ENCODE results near the gene TXNDC5.

TXNDC5 gene

GRCh38 chr6:7910654-7911344 lies at the start of gene TXNDC5:
Gene TXNDC5, minus strand, starts transcription at chr6:7910788. Its CDS starts 12 bp downstream, at chr6:7910776.
- TF ChIP-seq GATA2 (IDR thresholded peaks at IDR 0.05; ENCODE audit: low read depth, low read length): no peak
- no peak for TF ChIP-seq GATA3 (IDR thresholded peaks at IDR 0.05; ENCODE audit: low read depth, low read length)

DNA sequence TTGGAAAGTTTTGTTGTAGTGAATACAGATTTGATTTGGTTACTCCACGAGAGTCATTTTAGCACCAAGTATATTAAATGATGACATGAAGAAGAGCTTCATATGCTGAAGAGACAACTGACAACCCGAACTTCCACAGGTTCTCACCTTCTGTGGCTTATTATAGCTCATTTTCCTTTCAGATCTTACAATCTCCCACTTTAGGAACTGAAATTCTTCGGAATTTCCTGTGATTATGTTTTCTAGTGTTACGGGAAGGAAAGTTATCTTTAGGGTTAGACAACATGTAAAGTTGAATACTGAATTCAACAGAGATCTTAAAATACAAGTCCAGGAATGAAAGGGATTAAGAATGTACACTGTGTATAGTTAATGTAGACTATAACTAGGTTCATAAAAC lies 49.6 kb upstream of the TXNDC5 start:
- TF ChIP-seq GATA2 (IDR thresholded peaks at IDR 0.05; ENCODE audit: low read depth, low read length): no peak

GRCh38 chr6:7959453-7959852 lies 48.9 kb upstream of the TXNDC5 start:
- no peak for TF ChIP-seq GATA2 (IDR thresholded peaks at IDR 0.05; ENCODE audit: low read depth, low read length)
- TF ChIP-seq GATA3 (IDR thresholded peaks at IDR 0.05; ENCODE audit: low read depth, low read length): no peak

GRCh38 chr6:7958464-7958863 lies 47.9 kb upstream of the TXNDC5 start:
- TF ChIP-seq GATA3 (IDR thresholded peaks at IDR 0.05; ENCODE audit: low read depth, low read length): no peak
- TF ChIP-seq GATA2 (IDR thresholded peaks at IDR 0.05; ENCODE audit: low read depth, low read length): no peak

DNA sequence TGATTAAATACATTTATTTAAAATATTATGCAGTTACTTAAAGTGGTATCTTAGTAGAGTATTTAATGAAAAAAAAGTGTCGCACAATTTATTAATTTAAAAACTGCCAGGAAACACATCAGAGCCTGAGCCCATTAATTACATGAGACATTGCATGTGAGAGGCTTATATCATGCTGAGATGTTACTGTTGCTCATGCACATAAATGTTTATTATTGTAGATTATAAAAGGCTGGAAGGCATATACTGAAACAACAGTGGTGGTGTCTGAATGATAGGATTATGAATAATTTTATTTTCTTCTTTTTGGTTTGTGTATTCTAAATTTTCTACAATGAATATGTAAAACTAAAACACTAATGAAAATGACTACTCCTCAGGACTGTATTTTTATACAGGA lies 45.7 kb upstream of the TXNDC5 start:
- TF ChIP-seq GATA2 (IDR thresholded peaks at IDR 0.05; ENCODE audit: low read depth, low read length) (no peak), GATA3 (IDR thresholded peaks at IDR 0.05; ENCODE audit: low read depth, low read length) (no peak)

DNA sequence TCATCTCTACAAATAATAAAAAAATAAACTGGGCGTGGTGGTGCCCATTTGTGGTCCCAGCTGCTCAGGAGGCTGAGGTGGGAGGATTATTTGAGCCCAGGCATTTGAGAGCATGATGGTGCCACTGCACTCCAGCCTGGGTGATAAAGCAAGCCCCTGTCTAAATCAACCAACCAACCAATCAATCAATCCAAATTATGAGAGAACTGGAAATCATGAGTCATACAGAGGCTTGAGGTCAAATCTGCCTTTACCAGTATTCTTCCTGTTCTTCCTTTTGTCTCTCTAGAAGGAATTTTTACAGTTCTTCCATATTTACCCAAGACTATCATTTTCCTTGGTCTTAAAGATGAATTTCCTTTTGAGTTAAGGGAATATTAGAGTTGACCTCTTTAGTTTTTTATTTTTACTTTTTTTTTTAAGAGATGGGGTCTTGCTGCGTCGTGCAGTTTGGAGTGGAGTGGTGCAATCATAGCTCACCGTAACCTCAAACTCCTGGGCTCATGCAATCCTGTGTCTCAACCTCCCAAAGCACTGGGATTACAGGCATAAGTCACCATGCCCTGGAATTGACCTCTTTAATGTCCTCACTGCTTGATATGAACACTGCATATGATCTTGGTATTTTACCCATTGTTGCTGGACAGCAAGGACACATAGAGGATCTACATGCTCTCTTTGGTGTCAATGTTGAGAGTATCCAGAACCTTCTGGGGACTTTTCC lies 44.1 kb upstream of the TXNDC5 start:
- TF ChIP-seq GATA2 (IDR thresholded peaks at IDR 0.05; ENCODE audit: low read depth, low read length) (no peak), GATA3 (IDR thresholded peaks at IDR 0.05; ENCODE audit: low read depth, low read length) (no peak)

DNA sequence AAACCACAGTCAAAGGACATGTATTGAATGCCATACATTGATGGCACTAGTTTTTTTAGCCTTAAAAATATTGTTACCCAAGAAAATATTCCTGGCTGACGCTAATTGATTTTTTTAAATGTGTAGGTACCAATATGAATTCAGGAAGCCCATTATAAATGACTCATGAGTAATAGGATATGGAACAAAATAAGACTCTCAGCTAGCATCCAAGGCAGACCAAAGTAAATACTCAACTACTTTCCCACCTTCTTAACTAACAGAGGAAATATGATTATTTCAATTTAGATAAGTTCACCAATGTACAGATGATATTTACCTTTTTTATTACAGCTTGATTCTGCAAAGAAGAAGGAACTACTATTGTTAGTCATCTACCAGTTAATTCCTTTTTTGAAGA lies 43.2 kb upstream of the TXNDC5 start:
- TF ChIP-seq GATA3 (IDR thresholded peaks at IDR 0.05; ENCODE audit: low read depth, low read length) (no peak), GATA2 (IDR thresholded peaks at IDR 0.05; ENCODE audit: low read depth, low read length) (no peak)

DNA sequence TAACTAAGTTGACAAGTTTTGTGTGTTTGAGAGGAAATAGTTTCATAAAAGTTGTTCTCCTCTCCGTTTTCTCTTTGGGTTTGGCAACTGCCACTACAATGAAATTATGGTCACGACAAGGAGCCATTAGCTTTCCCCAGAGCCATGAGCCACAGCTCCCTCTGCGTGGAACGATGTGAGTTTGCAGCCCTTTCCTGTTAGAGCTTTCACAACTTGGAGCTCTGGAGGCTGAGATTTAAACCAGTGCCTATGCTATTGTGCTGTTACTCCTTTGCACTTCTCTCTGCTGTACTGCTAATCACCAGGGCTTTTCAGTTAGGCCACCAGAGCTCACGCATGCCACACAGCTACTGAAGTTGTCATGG lies 29.3 kb upstream of the TXNDC5 start:
- TF ChIP-seq GATA3 (IDR thresholded peaks at IDR 0.05; ENCODE audit: low read depth, low read length) (no peak), GATA2 (IDR thresholded peaks at IDR 0.05; ENCODE audit: low read depth, low read length) (no peak)

DNA sequence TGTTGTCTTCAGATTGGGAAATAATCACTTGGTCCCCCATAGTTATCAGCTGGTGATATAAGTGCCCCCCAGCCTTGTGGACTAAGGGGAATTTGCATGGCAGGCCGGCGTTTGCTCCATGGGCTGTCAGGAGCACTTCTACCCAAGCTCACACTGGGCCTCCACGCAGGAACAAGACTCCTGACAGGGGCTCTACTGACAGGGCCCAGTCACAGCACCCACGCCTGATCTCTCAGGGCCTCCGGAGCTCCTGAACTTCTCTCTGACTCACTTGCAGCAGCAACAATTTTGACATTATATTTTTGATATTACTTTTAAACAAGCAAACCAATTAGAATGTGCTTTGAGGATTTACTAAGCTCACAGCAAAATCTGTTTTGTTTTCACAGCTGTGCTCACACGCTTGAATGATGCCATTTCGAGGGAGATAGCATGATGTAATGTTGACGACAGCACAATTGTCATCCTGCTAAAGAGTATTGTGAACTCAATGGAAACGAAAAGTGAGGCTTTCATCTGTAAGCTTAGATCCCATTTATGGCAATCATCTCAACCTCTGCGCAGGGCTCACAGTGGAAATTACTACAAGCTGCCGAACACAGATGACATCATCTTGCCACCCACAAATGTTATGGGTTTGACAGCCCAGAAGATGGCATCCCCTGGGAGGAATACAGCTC lies 28.7 kb upstream of the TXNDC5 start:
- TF ChIP-seq GATA3 (IDR thresholded peaks at IDR 0.05; ENCODE audit: low read depth, low read length): no peak
- no peak for TF ChIP-seq GATA2 (IDR thresholded peaks at IDR 0.05; ENCODE audit: low read depth, low read length)

DNA sequence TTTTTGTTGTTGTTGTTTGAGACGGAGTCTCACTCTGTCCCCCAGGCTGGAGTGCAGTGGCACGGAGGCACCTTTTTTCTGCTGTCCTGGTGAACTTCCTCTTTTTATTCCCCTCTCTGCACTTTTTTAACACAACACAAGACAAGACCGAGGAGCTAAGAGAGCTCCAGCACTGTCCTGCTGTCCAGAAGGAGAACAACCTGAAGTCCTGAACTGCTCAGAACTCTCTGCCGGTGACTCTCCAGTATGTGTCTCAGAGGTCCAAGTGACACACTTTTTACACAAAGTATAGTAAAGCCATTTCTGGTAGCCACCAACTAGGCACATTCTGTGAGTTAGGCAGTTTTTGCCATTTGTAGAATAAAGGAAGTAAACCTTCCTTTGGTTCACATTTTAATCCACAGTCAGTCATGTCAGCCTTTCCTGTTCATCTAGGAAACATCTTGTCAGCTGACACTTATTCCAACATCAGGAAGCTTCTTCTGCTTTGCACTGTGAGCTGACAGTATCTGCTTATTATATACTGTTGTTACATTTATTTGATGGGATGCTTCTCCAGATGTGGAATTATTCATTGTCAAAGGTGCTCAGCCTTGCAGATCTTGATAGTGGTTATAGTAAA lies 28.1 kb upstream of the TXNDC5 start:
- TF ChIP-seq GATA2 (IDR thresholded peaks at IDR 0.05; ENCODE audit: low read depth, low read length) (no peak), GATA3 (IDR thresholded peaks at IDR 0.05; ENCODE audit: low read depth, low read length) (no peak)

GRCh38 chr6:7933794-7934193 lies 23.2 kb upstream of the TXNDC5 start:
- TF ChIP-seq GATA2 (IDR thresholded peaks at IDR 0.05; ENCODE audit: low read depth, low read length): no peak
- no peak for TF ChIP-seq GATA3 (IDR thresholded peaks at IDR 0.05; ENCODE audit: low read depth, low read length)

DNA sequence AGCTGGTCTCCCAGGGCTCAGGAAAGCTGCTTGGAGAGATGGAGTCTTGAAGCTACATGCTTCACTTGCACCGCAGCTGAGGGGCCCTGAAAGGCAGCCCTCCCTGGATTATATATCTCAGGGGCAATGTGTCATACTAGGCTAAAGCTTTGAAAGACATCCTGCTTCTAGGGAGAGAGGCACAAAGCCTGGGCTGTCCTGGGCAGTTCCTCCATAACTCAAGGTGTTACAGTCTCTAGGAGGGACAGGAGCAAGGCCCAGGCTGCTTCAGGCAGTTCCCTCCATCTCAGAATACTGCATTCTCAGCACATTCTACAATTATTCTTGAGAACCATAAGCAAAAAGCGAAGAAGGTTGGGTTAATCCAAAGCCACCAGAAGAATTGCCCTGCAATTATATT lies 22.0 kb upstream of the TXNDC5 start:
- TF ChIP-seq GATA2 (IDR thresholded peaks at IDR 0.05; ENCODE audit: low read depth, low read length) (no peak), GATA3 (IDR thresholded peaks at IDR 0.05; ENCODE audit: low read depth, low read length) (no peak)

- TF ChIP-seq GATA3 (IDR thresholded peaks at IDR 0.05; ENCODE audit: low read depth, low read length): no peak
- no peak for TF ChIP-seq GATA2 (IDR thresholded peaks at IDR 0.05; ENCODE audit: low read depth, low read length)
Measured at GRCh38 chr6:7924867-7925266, 14.3 kb upstream of the TXNDC5 start.

- TF ChIP-seq GATA2 (IDR thresholded peaks at IDR 0.05; ENCODE audit: low read depth, low read length) (no peak), GATA3 (IDR thresholded peaks at IDR 0.05; ENCODE audit: low read depth, low read length) (no peak)
Measured at GRCh38 chr6:7922596-7922995, 12.0 kb upstream of the TXNDC5 start.
